Measurements from ENCODE around the gene FMN1.
A peak's percentile ranks its signal among the peaks of the same experiment; 100 is the strongest.

FMN1 gene

GRCh38 chr15:33194704-33195670, at the start of gene FMN1:
FMN1 (minus strand) TSS chr15:33194714; CDS start chr15:33154914, 39,800 bp downstream.
- peak; percentile 77 to 88 for DNase-seq (ENCODE audit: low read depth in 1 of 2, low spot score in 1 of 2)

- DNase-seq (ENCODE audit: low read depth in 1 of 2, low spot score in 1 of 2): no peak
Measured at GRCh38 chr15:33243869-33244268, 49.4 kb upstream of the FMN1 start.

- no peak for DNase-seq (ENCODE audit: low read depth in 1 of 2, low spot score in 1 of 2)
Measured at GRCh38 chr15:33243393-33243792, 48.9 kb upstream of the FMN1 start.

GRCh38 chr15:33242669-33243191, 48.2 kb upstream of the FMN1 start:
- DNase-seq (ENCODE audit: low read depth in 1 of 2, low spot score in 1 of 2): no peak

- no peak for DNase-seq (ENCODE audit: low read depth in 1 of 2, low spot score in 1 of 2)
Measured at GRCh38 chr15:33242165-33242564, 47.7 kb upstream of the FMN1 start.

- no peak for DNase-seq (ENCODE audit: low read depth in 1 of 2, low spot score in 1 of 2)
Measured at GRCh38 chr15:33236841-33237509, 42.5 kb upstream of the FMN1 start.

GRCh38 chr15:33234020-33234461, 39.5 kb upstream of the FMN1 start:
- DNase-seq (ENCODE audit: low read depth in 1 of 2, low spot score in 1 of 2): no peak

GRCh38 chr15:33226559-33227181, 32.2 kb upstream of the FMN1 start:
- peak; percentile 21 to 76 for DNase-seq (ENCODE audit: low read depth in 1 of 2, low spot score in 1 of 2)

GRCh38 chr15:33218071-33218491, 23.6 kb upstream of the FMN1 start:
- DNase-seq (ENCODE audit: low read depth in 1 of 2, low spot score in 1 of 2): no peak

- no peak for DNase-seq (ENCODE audit: low read depth in 1 of 2, low spot score in 1 of 2)
Measured at GRCh38 chr15:33215941-33216872, 21.7 kb upstream of the FMN1 start.

- DNase-seq (ENCODE audit: low read depth in 1 of 2, low spot score in 1 of 2): no peak
Measured at GRCh38 chr15:33211176-33211808, 16.8 kb upstream of the FMN1 start.

- DNase-seq (ENCODE audit: low read depth in 1 of 2, low spot score in 1 of 2): no peak
Measured at GRCh38 chr15:33209575-33210481, 15.3 kb upstream of the FMN1 start.

- no peak for DNase-seq (ENCODE audit: low read depth in 1 of 2, low spot score in 1 of 2)
Measured at GRCh38 chr15:33207646-33208045, 13.1 kb upstream of the FMN1 start.

GRCh38 chr15:33206366-33206765, 11.9 kb upstream of the FMN1 start:
- DNase-seq (ENCODE audit: low read depth in 1 of 2, low spot score in 1 of 2): no peak

GRCh38 chr15:33204926-33205325, 10.4 kb upstream of the FMN1 start:
- no peak for DNase-seq (ENCODE audit: low read depth in 1 of 2, low spot score in 1 of 2)

GRCh38 chr15:33204087-33204486, 9.6 kb upstream of the FMN1 start:
- no peak for DNase-seq (ENCODE audit: low read depth in 1 of 2, low spot score in 1 of 2)

- peak; percentile 44 to 65 for DNase-seq (ENCODE audit: low read depth in 1 of 2, low spot score in 1 of 2)
Measured at GRCh38 chr15:33201491-33202231, 7.1 kb upstream of the FMN1 start.

- DNase-seq (ENCODE audit: low read depth in 1 of 2, low spot score in 1 of 2): no peak
Measured at GRCh38 chr15:33200903-33201302, 6.4 kb upstream of the FMN1 start.
